GM12878 (cell line): Measurements from ENCODE around the gene CHAMP1. TPM values are rescaled to one million over a fixed set of nuclear protein-coding genes. Genes with fewer than 3 reads are reported as not detected.

Source experiments
- BCLAF1 ChIP-seq: fragments of 450-650 bp; IDR thresholded peaks from 2 replicates; pipeline ENCODE4 v1.6.1; 2017; ENCODE audit warnings: antibody characterized with exemption, mild to moderate bottlenecking, moderate library complexity
- BMI1 ChIP-seq: fragments of 450-650 bp; IDR thresholded peaks from 2 replicates; pipeline ENCODE4 v1.6.1; 2016; ENCODE audit warnings: mild to moderate bottlenecking, moderate library complexity, borderline replicate concordance
- CBFB ChIP-seq: IDR thresholded peaks from 2 replicates; pipeline ENCODE4 v1.6.1; 2016; ENCODE audit warnings: antibody characterized with exemption, low read depth
- CHD4 ChIP-seq: fragments of 200-600 bp; sonication (generic); IDR thresholded peaks from 2 replicates; pipeline ENCODE4 v1.6.1; 2016; ENCODE audit warnings: mild to moderate bottlenecking
- CTCF ChIP-seq, 3 experiments: IDR thresholded peaks in 2 of 3; conservative IDR thresholded peaks in 1 of 3; 2 replicates each; pipeline ENCODE4 v1.5.1; 2011; ENCODE audit warnings: low read depth in 3 of 3, low read length in 3 of 3, mild to moderate bottlenecking in 3 of 3, control low read depth in 2 of 3, moderate library complexity in 2 of 3, inconsistent platforms in 1 of 3, mixed read lengths in 1 of 3; ENCODE audit not compliant: control insufficient read depth in 2 of 3, insufficient read depth in 1 of 3; ENCODE audit errors: extremely low read depth in 1 of 3
- DPF2 ChIP-seq: fragments of 450-650 bp; IDR thresholded peaks from 2 replicates; pipeline ENCODE4 v1.6.1; 2017; ENCODE audit warnings: mild to moderate bottlenecking
- E2F4 ChIP-seq: IDR thresholded peaks from 2 replicates; pipeline ENCODE4 v1.6.1; 2012; ENCODE audit warnings: low read depth, low read length, improper control_type of control experiment
- ESRRA ChIP-seq: IDR thresholded peaks from 2 replicates; pipeline ENCODE4 v1.6.1; 2012; ENCODE audit warnings: mild to moderate bottlenecking, low read length, improper control_type of control experiment
- FOXK2 ChIP-seq: fragments of 450-650 bp; IDR thresholded peaks from 2 replicates; pipeline ENCODE4 v1.6.1; 2017; ENCODE audit warnings: mild to moderate bottlenecking, moderate library complexity
- HDAC6 ChIP-seq: fragments of 200-600 bp; sonication (generic); IDR thresholded peaks from one replicate; pipeline ENCODE4 v1.8.0; 2017; ENCODE audit warnings: antibody characterized with exemption; ENCODE audit not compliant: unreplicated experiment
- IKZF1 ChIP-seq: fragments of 450-650 bp; conservative IDR thresholded peaks from 2 replicates; pipeline ENCODE4 v1.6.1; 2017; ENCODE audit warnings: antibody characterized with exemption, mild to moderate bottlenecking
- MEF2A ChIP-seq: IDR thresholded peaks from 2 replicates; pipeline ENCODE4 v1.6.1; 2011; ENCODE audit warnings: low read depth, mild to moderate bottlenecking, low read length, moderate library complexity; ENCODE audit not compliant: insufficient read depth
- NRF1 ChIP-seq: conservative IDR thresholded peaks from 2 replicates; pipeline ENCODE4 v1.6.1; 2011; ENCODE audit warnings: mild to moderate bottlenecking, low read depth, low read length, improper control_type of control experiment
- POLR2A ChIP-seq: IDR thresholded peaks from 2 replicates; pipeline ENCODE4 v1.6.1; 2011; ENCODE audit warnings: low read depth, mild to moderate bottlenecking, low read length
- RAD51 ChIP-seq: fragments of 450-650 bp; IDR thresholded peaks from 2 replicates; pipeline ENCODE4 v1.6.1; 2016; ENCODE audit warnings: moderate library complexity, mild to moderate bottlenecking, inconsistent platforms
- RCOR1 ChIP-seq: conservative IDR thresholded peaks from 2 replicates; pipeline ENCODE4 v1.6.1; 2012; ENCODE audit warnings: low read depth, low read length, improper control_type of control experiment
- RELB ChIP-seq: fragments of 450-650 bp; IDR thresholded peaks from 2 replicates; pipeline ENCODE4 v1.6.1; 2017; ENCODE audit warnings: low read depth, mild to moderate bottlenecking, moderate library complexity
- SIX5 ChIP-seq: IDR thresholded peaks from 2 replicates; pipeline ENCODE4 v1.6.1; 2011; ENCODE audit warnings: mild to moderate bottlenecking, low read depth, low read length, moderate library complexity; ENCODE audit not compliant: severe bottlenecking
- ZBTB4 ChIP-seq: fragments of 450-650 bp; formaldehyde crosslinking; IDR thresholded peaks from 2 replicates; pipeline ENCODE4 v1.4.0; 2022; ENCODE audit warnings: mild to moderate bottlenecking, moderate library complexity
- ZNF24 ChIP-seq: fragments of 450-650 bp; IDR thresholded peaks from 2 replicates; pipeline ENCODE4 v1.6.1; 2017; ENCODE audit warnings: antibody characterized with exemption, mild to moderate bottlenecking
- ZNF622 ChIP-seq: fragments of 450-650 bp; IDR thresholded peaks from 2 replicates; pipeline ENCODE4 v1.6.1; 2017; ENCODE audit warnings: mild to moderate bottlenecking, inconsistent platforms
- polyA plus RNA-seq, 11 experiments: library from polyadenylated mRNA; depleted of rRNA in 4 of 11; unstranded in 6 of 11; stranded (reverse) in 5 of 11; fragments of >200 nt; fragmentation: Nextera tagmentation in 4 of 11; fragmentation: Illumina TruSeq in 1 of 11; extraction: Ambion mirVana in 4 of 11; extraction: Trizol in 1 of 11; gene quantifications; 1 replicate in 1 of 11; 2 replicates in 10 of 11; pipeline versions ENCODE4 v1.2.1 to v1.2.3, GENCODE V29; 2011 to 2016; ENCODE audit warnings: inconsistent platforms in 2 of 11, missing spikeins in 2 of 11, low read depth in 1 of 11
- total RNA-seq, 4 experiments: library from RNA; depleted of rRNA in 3 of 4; stranded (reverse); fragments of >200 nt in 3 of 4; fragmentation: Illumina TruSeq in 1 of 4; extraction: Trizol in 1 of 4; gene quantifications; 2 replicates each; pipeline versions ENCODE4 v1.2.1 to v1.2.3, GENCODE V29; 2013 to 2021

CHAMP1 gene
- total and polyA plus RNA-seq, 10 of the 15 experiments (the other 5 are each of a cell fraction or from before 2014, with no cell fraction given), result 1.1 to 54.8 (median 23.9) TPM

- TF ChIP-seq CTCF (IDR thresholded peaks at IDR 0.05 in 2 of 3, conservative IDR thresholded peaks at IDR 0.05 in 1 of 3; ENCODE audit: control insufficient read depth in 2 of 3, extremely low read depth in 1 of 3, insufficient read depth in 1 of 3, low read depth in 3 of 3, low read length in 3 of 3) (peak; percentile 59 to 83 (median 70)), POLR2A (no peak), CBFB (no peak), E2F4 (no peak), BCLAF1 (no peak), RCOR1 (no peak), SIX5 (no peak), ZNF24 (no peak), RELB (no peak), IKZF1 (peak; percentile 40; the same call in 1 of the 2 replicates), MEF2A (no peak), FOXK2 (no peak), HDAC6 (no peak), ESRRA (no peak), ZBTB4 (CRISPR knock-in tag) (no peak), RAD51 (no peak), CHD4 (no peak), NRF1 (no peak), BMI1 (peak; percentile 43; the same call in 1 of the 2 replicates), DPF2 (peak; percentile 49; the same call in 1 of the 2 replicates), ZNF622 (no peak)
These were observed 25.7 kb downstream of the CHAMP1 start (continued) for GRCh38 chr13:114339857-114340534.
